Measurements from ENCODE around the gene RBBP8NL.

RBBP8NL gene

DNA sequence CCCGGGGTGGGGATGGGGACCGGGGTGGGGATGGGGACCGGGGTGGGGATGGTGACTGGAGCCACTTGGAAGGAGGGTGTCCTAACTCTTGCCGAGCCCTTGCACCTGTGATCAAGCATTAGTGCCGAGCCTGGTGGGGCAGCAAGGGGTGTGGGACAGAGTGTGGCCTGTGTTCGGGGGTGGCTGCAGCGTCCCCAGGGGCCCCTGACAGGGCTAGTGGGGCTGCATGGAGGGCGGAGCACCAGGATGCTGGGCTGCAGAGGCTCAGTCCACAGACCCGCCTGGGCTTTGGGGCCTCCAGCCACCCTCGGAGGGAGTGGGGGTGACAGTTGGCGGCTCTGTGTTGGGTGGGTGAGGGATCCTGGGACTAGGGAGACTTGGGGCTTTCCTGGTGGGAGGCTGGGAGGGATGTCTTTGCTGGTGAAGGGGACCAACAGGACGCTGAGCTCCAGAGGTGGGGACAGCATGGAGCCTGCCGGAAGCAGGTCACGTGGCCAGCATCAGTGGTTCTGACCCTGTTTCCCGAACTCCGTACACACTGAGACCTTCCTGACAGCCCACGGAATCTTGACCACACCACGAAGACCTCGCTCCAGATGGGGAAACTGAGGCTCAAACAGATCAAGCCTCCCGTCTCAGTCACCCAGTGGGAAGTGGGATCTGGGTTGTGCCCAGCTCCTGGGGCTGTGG is 4.6 kb downstream of the RBBP8NL start:
- DNase-seq (ENCODE audit: low read depth) = no peak

DNA sequence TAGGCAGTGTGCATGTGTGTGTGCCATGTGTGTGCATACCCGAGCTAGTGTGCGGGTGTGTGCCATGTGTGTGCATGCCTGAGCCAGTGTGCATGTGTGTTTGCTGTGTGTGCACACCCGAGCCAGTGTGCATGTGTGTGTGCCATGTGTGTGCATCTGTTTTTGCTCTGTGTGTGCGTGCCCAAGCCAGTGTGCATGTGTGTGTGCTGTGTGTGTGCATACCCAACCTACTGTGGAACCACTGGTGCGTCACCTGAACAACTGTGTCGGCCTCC is 5.7 kb downstream of the RBBP8NL start:
- DNase-seq (ENCODE audit: low read depth) = no peak

DNA sequence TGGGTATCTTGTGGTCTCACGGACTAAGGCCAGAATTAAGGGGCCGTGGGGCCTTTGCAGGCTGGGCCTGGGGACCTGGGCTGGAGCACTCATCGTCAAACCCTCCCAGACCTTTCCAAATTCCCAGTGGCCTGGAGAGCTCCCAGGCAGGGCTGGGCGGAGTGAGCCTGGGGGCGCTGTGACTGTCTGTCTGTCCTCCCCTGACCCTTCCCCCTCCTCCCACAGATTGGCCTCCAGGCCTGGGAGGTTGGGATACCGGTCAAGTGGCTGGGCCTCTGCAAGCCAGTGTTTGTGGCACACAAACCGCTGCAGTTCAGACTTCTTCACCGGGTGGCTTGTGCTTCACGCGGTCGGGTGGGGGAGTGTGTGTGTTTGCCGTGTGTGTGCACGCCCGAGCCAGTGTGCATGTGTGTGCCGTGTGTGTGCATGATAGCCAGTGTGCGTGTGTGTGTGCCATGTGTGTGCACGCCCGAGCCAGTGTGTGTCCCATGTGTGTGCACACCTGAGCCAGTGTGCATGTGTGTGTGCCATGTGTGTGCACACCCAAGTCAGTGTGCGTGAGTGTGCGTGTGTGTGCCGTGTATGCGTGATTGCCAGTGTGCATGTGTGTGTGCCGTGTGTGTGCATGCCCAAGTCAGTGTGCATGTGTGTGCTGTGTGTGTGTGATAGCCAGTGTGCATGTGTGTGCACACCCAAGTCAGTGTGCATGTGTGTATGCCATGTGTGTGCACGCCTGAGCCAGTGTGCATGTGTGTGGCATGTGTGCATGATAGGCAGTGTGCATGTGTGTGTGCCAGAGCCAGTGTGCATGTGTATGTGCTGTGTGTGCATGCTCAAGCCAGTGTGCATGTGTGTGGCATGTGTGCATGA is 6.3 kb downstream of the RBBP8NL start:
- no peak for DNase-seq (ENCODE audit: low read depth)

DNA sequence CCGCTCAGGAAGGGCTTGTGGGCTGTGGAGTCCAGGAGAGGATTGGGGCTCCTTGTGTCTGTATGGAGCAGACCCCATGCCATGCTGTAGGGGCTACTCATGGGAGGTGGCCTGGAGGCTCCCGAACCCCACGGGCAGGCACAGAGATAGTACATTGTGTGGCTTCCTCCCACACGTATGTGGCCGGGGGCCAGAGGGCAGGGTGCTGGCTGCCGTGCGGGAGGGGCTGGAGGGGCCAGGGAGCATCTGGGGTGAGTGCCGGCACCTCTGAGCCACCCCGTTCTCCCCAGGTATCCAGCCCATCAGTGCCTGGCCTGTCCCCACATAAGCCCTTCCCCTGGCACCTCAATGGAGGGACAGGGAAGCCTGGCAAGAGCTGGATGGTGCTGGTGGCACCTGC is 7.6 kb downstream of the RBBP8NL start:
- no peak for DNase-seq (ENCODE audit: low read depth)

DNA sequence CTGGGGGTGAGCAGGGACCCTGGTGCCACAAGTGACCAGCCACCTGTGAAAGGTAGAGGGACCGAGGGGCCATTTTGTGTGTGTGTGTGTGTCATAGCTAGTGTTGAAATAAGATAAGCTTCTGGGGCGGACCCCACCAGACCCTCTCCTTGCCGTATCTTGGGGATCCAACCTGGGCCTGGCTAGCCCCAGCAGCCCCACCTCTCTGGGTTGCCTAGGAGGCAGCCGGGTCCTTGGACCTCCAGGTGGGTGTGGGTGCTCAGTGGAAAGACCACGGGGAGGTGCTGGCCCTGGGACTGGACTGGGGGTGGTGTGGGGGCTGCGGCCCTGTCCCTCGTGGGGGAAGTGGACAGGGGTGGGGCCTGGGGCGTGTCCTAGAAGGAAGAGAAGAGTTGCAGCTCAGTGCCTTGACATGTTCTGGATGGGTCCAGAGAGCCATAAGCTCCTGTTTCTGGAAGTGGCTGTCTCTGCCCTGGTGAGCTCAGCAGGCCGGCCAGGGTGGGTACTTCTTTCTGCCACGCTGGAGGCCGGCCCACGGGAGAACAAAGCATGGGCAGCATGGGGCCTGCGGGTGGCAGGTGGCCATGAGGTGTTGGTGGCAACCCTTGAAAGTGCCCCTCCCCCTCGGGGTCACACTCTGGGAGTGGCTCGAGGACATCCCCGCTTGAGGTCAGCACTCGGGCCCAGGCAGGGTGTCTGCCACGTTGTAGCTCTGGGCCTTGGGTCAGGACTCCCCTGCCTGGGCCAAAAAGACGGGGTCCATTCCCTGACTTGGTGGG is 8.4 kb downstream of the RBBP8NL start:
- no peak for DNase-seq (ENCODE audit: low read depth)

DNA sequence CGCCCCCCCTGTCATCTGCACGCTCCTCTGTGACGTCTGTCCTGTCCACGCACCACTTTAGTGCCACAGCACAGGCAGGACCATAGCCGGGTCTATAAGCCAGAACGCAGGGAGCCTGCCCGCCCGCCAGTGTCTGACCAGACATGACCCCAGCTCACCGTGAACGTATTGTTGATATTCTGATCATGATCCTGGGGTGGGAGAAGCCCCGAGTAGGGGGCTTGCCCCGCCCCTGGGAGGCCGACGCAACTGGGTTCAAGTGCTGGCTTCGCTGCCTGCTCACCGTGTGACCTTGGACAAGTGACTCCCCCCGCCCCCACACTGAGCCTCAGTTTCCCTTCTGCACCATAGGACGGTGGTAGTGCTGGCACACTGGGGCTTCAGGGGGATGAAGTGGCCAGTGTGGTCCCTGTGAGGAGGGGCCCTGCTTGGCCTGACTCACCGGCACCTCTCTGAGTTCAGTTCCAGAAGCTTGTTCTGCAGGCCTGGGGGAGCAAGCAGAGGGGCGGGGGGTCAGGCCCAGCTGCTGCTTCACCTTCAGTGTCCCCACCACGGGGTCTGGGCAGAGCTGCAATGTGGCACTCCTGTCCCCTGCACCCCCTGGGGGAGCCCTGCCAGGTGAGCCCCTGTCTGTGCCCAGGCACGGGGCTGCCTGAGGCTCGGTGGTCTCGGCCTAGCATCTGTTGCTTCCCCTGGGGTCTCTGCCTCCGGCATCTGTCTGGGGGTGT is 9.2 kb downstream of the RBBP8NL start:
- DNase-seq (ENCODE audit: low read depth) = no peak

DNA sequence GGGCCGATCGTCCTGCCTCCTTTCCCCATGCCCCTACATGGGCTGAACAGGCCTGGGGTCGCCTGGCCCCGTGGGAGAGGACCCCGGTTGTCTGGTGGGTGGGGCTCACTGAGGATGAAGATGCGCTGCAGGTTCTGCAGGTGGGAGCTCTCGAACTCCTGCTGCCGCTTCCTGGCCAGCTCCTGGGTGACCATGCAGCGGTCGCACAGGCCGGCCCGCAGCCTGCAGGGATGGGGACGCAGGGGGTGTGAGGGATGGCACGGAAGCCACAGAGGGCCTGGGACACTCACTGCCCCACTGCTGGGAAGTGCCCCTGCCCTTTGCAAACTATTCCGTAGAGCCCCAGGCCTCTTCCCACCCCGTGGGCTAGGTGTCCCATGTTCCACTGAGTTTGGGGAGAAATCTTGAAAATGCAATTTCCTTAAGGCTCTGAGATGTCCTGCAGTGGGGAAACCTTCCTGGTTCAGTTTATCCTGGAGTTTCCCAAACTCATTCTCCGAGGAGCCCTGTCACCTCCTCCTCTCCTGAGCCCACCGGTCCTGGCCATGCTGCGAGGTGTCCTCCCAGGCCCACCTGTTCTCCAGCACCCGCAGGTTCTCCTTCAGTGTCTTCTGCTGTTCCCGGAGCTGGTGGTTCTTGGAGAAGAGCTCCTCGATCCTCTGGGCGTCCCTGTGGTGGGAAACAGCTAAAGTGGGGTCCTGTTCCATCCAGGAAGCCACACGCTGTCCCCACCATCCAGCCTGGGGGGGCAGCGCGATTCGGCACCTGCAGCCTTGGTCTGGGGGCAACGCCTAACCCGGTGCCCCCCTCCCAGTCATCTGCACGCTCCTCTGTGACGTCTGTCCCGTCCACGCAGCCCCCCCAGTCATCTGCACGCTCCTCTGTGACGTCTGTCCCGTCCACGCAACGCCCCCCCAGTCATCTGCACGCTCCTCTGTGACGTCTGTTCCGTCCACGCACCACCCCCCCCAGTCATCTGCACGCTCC is 10.4 kb downstream of the RBBP8NL start:
- no peak for DNase-seq (ENCODE audit: low read depth)

DNA sequence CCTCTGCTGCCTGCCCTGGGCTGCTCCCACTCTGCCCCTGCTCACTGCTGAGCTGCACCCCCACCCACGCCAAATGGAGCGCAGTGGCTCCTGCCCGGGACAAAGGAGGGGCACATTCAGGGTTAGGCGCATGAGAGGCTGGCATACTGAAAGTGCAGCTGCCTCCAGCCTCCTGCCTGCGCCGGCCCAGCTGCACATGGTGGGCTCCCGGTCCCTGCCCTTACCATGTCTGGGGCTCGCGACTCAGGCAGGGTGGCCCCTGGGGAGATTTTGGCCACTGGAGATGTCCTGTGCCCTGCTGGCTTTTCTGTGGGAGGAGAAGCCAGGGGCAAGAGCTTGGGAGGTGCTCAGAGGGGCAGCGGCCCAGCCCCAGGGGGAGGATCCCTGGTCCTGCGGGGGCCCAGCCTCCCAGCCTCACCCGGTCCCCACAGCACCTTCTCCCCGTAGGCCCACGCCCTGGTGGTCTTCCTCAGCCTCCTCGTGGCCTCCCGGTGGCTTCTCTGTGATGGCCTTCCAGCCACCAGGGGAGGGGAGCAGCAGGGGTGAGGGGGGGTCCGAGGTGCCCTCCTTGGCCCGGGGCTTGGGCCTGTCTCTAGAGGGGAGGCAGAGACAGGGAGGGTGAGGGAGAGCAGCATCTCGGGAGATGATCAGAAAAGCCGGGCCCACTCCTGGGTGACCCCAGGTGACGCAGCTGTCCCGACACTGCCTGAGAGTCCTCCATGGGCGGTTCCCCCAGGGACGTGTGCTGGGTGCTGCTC is 11.8 kb downstream of the RBBP8NL start:
- DNase-seq (ENCODE audit: low read depth) = no peak

DNA sequence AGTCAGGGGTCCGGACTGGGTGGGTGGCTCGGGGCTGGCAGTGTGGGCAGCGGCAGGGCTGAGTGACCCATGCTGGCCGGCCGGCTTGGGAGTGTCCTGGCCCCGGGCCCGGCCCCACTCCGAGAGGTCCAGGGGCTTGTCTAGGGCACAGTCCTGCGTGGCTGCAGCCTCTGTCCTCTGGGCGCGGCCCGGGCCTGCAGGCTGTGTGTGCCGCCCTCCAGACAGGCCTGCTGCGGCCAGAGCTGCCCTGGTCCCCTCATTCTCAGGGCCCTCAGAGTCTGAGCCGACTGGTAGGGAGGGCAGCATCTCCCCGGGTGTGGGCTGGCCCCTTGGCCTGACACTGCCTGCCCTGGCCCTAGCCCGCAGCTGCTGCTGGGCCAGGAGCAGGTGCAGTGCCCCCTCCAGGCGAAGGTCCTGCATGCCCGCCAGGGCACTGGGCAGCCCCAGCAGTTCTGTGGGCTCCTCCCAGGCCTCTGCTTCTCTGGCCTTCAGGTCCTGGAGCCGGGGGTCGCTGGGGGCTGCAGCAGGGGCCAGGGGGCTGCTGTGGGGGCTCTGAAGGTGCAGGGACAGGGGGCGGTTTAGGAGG is 13.3 kb downstream of the RBBP8NL start:
- no peak for DNase-seq (ENCODE audit: low read depth)

DNA sequence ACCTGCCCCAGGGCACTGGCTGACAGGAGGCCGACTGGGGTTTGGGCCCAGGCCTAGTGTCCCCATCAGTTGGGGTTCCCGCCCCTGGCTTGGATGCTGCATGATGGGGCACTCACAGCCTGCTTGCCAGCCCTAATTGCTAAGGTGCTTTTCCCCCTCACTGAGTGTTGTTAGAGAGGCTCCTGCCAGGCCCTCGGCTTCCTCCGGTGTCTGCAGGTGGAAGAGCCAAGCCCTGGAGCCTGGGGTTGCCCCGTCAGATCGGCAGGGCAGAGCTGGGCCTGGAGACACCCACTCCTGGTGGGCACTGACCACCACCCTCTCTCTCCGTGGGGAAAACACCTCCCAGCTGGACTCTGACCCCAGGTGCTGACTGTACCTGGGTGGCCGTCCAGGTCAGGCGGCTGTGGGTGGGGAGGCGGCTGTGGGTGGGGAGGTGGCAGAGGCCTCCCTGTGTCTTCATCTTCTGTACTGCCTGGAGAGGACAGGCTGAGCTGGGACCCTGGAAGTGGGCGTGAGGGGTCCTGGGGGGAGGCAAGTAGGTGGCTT is 14.2 kb downstream of the RBBP8NL start:
- DNase-seq (ENCODE audit: low read depth) = no peak

DNA sequence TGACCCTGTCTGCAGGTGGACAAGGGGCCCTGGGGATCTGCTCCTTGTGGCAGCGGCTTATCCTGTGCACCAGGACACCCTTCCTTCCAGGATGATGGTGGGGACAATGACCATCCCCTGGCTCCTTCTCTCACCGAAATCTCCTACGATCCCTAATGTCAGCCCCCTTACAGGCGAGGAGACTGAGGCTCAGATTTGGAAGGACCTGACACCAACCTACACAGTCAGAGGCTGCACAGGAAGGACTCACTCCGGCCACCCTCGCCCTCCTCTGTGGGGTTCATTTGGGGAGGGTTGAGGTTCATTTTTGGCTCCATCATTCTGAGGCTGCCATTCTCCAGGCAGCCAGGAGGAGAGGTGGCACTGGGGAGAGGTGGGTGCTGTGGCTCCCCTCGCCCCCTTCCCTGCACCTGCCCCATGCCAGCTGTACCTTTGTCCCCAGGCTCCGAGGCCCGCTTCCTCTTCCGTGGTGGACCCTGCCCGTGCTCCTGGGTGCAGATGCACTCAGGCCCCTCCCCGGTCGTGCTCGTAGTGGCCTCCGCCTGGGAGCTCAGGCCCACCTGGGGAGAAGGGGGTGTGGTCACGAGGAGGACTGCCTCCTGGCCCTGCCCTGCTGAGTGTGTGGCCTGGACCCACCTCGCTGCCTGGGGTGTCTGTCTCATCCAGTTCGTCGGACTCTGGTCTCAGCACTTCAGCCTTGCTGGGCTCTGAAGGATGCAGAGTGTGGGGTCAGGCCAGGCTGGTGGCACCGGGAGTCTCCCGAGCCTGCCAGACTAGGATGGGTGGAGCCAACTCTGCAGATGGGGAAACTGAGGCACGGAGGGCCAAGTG is 14.9 kb downstream of the RBBP8NL start:
- no peak for DNase-seq (ENCODE audit: low read depth)

DNA sequence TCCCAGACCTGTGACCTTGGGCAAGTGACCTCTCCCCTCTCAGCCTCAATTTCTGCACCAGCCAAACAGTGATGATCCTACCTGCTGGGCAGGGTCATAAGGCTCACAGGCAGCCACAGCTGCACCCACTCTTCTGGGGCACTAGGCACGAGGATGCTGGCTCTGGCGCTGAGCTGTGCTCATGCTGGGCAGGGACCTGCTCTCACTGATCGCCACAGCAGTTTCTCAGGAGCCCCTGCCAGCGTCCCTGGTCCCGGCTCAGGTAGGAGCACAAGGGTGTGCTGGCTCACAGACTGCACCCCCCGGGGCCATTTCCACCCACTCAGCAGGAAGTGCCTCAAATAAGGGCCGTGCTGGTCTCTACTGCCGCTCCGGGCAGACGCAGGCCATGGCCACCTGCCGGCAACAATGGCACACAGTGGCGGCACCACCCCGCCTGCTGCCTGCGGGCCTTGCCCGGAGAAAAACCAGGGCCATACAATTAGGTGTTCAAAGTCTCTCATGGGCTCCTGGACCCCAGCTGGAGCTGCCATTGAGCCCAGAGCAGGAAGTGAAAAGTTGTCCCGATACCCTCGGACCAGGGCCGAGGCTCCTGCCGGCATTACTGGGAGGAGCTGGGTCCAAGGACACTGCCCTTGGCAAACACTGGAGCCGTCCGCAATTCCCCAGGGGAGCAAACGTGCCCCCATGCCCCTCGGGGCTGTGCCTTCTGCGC is 15.7 kb downstream of the RBBP8NL start:
- DNase-seq (ENCODE audit: low read depth) = no peak

DNA sequence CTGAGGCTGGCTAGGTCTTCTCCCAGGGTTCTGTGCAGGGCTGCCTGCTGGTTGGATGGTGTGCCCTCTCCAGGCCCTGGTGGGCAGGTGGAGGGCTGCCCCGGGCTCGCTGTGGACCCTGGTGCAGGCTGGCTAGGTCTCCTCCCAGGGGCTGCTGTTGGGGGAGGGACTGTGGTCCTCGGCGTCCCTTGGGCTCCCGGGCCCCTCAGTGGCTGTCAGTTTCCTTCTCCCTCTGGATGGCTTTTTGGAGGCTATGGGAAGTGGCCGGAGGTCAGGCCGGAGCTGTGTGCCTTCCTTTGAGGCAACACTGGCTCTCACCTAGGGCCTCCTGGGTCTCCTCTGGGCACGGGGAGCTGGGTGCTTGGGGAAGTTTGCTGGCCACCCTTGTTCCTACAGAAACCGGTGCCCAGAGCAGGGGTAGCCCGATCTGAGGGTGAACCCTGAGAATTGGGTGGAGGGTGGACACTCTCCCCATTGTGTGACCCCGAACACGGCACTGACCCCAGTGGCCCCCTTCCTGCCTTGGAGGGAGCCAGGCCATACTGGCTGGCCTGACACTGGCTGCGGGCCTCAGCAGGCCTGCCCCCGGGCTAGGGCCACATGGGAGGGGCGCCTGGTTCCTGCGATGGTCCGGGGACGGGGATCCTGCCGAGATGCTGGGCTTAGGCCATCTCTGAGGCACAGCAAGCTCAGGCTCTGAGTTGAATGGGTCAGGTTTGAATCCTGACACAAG is 16.4 kb downstream of the RBBP8NL start:
- no peak for DNase-seq (ENCODE audit: low read depth)

DNA sequence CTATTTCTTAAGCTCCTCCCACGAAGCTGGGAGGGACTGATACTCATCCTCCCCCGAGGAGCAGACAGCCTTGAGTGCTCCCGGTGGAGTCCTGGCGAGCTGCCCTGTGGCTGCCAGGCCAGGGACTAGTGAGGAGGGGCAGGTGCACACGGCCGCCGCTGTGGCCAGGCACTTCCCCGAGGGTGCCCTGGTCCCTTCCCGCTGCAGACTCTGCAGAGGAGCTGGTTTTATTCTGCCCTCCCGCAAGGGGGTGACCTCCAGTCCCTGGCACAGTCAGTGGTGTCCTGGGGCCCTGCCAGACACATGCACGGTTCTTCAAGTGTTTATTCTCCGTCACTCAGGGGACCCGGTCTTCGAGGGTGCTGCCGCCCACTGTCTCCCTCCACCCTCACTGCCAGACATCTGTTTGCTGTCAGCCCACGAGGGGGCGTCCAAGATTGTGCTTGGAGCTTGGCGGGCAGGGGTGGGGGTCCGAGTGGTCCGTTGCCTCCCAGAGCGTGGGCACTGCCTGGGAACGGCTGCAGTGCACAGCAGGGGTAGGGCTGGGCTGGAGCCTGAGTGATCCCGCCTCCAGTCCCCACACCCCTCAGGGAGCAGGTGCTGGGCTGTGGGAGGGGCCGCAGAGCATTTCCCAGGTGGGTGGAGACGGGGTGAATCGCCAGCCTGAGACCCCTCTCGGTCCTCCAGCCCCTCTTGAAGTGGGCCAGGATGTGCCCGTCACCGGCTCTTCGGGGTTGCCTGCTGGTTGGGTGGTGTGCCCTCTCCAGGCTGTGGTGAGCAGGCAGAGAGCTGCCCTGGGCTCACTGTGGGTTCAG is 17.2 kb downstream of the RBBP8NL start:
- no peak for DNase-seq (ENCODE audit: low read depth)

DNA sequence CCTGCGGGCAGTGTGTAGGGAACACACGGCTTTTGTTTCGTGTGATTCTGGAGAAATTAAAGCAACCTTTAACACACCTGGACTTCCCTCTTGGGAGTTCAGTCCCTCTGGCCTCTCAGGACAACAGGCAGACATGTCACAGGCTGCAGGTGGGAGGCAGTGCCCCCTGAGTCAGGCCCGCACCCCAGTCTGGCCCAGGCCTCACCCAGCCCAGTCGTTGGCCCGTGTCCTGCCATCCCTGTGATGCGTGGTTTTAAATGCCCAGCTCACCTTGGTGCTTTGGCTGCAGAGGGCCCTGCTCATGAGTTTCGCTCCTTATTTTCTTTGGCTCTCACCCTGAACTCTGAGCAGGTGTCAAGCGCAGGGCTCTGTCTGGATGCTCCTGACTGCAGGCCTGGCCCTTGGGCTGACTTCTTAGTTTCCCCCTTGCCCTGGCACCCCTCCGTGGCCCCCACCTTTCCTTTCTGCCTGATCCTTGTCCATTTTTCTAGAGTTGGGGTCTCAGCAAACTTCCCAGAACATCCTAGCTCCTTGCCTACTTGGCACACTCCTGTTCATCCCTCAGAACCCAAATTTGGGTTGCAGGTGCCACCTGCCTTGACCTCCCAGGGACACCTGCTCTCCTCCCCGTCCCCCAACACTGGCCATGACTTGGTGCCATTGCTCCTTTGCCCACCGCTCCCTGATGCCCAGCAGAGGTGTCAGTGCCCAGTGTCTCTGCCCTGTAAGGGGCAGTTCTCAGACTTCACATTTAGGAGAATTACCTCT is 18.1 kb downstream of the RBBP8NL start:
- no peak for DNase-seq (ENCODE audit: low read depth)

DNA sequence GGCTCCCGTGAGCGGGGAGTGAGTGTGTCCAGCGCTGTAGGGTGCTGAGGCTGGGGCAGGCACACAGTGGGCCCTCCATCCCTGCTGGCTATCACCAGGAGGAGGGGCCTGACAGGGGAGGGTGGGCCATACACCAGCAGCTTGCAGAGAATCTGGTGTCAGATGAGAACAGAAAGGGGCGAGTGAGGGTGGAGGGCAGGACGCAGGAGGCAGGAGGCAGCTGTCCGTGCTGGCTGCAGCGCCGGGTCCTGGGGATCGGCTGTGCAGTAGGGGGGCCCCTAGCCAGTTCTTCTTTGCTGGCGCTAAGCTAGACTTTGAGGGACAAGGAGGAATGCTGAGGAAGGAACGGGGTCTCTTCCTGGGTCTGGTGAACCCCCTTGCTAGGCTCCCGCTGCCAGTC is 18.7 kb downstream of the RBBP8NL start:
- no peak for DNase-seq (ENCODE audit: low read depth)
